Measurements from ENCODE around the gene VKORC1L1. TPM values are rescaled to one million over a fixed set of nuclear protein-coding genes. Genes with fewer than 3 reads are reported as not detected.

The VKORC1L1 gene
- 24.0 to 34.4 TPM (median 31.3 TPM) in 5 replicates for total RNA-seq (2022; extraction: Qiagen RNA extraction; ENCODE audit: low read depth)

DNA sequence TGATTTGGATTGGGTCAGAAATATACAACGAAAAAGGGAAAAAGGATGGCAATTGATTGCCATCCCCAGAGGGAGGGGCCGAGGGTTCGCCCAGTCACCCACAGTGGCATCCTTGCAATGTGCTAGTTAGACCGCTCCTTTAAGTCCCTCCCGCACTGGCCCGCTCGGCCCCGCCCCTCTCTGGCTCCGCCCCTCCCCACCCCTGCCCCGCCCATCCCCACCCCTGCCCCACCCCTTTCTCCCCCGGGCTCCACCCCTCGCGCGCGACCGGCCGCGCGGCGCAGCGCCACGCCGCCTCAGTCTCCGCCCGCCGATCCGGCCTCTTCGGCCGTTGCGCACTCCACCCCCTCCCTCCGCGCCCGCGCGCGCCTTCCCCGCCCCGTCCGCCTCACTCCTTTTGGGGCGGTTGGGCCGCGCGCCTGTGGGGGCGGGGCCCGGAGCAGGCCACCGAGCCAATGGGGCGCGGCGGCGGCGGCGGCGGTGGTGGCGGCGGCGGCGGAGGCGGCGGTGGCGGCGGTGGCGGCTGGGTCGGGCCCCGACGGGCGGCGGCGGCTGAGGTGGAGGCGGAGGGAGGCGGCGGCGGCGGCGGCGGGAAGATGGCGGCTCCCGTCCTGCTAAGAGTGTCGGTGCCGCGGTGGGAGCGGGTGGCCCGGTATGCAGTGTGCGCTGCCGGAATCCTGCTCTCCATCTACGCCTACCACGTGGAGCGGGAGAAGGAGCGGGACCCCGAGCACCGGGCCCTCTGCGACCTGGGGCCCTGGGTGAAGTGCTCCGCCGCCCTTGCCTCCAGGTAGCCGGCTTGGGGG lies at the start of gene VKORC1L1:
VKORC1L1 (plus strand) TSS at position 299 of the 806 bp plus-strand sequence; CDS start at position 597, 298 bp downstream.

DNA sequence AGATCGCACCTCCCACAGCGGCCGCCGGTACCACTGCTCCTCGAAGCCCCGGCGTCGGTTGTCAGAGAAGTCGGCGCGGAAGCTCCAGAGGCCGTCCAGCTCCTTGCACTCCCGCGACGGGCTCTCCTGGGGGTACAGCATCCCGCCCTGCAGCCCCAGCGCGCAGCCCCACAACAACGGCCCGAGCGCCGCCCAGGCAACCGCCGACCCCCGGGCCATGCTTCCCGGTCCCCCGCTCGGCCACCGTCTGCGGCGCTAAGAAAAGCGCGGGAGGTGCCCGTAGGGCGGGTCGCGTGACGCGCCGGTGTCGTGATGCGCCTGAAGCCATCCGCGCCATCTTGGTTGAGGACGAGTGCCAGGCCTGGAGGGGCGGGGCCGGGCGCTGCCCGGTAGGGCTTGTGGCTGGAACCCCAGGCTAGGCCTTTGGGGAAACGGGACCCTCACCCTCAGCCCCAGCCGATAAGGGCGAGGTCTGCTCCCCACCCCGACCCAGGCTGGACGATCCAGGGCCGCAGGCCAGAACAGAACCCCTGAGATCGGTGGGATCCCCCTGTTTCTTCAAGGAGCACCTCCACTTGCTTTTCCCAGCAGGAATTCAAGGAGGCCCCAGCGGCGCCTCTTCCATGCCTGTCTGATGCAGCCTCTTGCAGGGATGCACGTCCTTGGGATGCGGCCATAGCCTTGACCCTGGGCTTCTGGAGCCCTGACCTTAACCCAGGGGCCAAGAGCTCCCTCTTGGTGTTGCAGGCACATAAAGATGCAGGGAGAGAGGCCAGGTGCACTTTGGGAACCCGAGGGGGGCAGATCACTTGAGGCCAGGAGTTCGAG lies 109.3 kb downstream of the VKORC1L1 start, which contains the start of gene GUSB:
GUSB (minus strand) TSS at position 249 of the 828 bp plus-strand sequence; CDS start at position 219, 30 bp downstream.

Other genes starting within 250 kb of the VKORC1L1 start
- gene GUSB, start 109.1 kb downstream of the VKORC1L1 start, total RNA-seq (2022; extraction: Qiagen RNA extraction; ENCODE audit: low read depth) = 30.3 to 33.0 TPM (median 31.3 TPM) in 5 replicates
- gene ASL, start 202.7 kb downstream of the VKORC1L1 start, total RNA-seq (2022; extraction: Qiagen RNA extraction; ENCODE audit: low read depth) = 20.4 to 24.1 TPM (median 21.7 TPM) in 5 replicates
- 23.1 to 31.9 TPM (median 26.8 TPM) in 5 replicates for gene CRCP, start 241.8 kb downstream of the VKORC1L1 start, total RNA-seq (2022; extraction: Qiagen RNA extraction; ENCODE audit: low read depth)

Data from A549 treated with GW870086 at 1 μM for 4 hours (cell line).